ENCODE measurements around the gene LEMD2. TPM values are rescaled to one million over a fixed set of nuclear protein-coding genes. Genes with fewer than 3 reads are reported as not detected.

Gene LEMD2
- total and polyA plus RNA-seq, 9 of the 15 experiments (the other 6 are each of a cell fraction or from before 2014, with no cell fraction given), result 0.32 to 46.3 (median 30.8) TPM

DNA sequence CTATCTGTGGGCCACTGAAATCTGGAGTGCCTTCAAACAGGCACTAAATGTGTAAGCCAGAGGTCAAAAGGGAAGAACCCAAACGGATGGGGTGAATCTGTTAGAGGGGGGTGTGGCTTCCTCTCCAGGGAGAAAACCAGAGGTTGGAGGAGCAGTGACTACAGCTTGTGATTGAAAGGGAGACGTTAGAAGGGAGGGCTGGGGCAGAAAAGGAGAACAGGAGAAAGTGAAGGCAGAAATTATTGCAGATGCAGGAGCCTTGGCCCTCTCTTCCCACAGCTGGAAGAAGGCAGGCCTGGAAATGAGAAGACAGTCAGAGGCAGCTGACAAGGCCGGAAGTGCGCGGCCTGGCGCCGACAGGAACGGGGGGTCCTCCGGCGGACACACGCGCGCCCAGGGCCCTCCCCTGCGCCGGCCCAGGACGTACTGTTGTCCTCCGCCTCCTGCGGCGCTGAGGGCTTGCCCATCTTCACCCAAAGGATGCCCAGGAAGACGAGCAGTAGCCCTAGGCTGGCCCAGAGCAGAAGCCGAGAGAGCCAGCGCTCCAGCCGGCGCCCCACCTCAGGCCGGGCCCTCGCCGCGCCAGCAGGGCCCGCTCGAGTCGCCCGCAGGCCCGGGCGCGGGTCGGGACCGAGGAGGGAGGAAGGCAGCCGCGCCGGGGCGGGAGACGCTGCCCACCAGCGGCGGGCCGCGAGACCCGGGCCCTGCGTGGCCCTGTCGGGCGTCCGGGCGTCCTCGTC, 806 bp downstream of the LEMD2 start (continued):
- TF ChIP-seq, protein P1, sequence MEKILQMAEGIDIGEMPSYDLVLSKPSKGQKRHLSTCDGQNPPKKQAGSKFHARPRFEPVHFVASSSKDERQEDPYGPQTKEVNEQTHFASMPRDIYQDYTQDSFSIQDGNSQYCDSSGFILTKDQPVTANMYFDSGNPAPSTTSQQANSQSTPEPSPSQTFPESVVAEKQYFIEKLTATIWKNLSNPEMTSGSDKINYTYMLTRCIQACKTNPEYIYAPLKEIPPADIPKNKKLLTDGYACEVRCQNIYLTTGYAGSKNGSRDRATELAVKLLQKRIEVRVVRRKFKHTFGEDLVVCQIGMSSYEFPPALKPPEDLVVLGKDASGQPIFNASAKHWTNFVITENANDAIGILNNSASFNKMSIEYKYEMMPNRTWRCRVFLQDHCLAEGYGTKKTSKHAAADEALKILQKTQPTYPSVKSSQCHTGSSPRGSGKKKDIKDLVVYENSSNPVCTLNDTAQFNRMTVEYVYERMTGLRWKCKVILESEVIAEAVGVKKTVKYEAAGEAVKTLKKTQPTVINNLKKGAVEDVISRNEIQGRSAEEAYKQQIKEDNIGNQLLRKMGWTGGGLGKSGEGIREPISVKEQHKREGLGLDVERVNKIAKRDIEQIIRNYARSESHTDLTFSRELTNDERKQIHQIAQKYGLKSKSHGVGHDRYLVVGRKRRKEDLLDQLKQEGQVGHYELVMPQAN (IDR thresholded peaks at IDR 0.05; ENCODE audit: borderline replicate concordance), result peak; percentile 82
- TF ChIP-seq, protein P2, sequence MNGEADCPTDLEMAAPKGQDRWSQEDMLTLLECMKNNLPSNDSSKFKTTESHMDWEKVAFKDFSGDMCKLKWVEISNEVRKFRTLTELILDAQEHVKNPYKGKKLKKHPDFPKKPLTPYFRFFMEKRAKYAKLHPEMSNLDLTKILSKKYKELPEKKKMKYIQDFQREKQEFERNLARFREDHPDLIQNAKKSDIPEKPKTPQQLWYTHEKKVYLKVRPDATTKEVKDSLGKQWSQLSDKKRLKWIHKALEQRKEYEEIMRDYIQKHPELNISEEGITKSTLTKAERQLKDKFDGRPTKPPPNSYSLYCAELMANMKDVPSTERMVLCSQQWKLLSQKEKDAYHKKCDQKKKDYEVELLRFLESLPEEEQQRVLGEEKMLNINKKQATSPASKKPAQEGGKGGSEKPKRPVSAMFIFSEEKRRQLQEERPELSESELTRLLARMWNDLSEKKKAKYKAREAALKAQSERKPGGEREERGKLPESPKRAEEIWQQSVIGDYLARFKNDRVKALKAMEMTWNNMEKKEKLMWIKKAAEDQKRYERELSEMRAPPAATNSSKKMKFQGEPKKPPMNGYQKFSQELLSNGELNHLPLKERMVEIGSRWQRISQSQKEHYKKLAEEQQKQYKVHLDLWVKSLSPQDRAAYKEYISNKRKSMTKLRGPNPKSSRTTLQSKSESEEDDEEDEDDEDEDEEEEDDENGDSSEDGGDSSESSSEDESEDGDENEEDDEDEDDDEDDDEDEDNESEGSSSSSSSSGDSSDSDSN (IDR thresholded peaks at IDR 0.05; ENCODE audit: borderline replicate concordance in 1 of 2, low read depth in 2 of 2, low read length in 2 of 2), result peak in 1 of 2 experiments; percentile 56; a peak in 2 of 4 replicates
- TF ChIP-seq, protein P3, sequence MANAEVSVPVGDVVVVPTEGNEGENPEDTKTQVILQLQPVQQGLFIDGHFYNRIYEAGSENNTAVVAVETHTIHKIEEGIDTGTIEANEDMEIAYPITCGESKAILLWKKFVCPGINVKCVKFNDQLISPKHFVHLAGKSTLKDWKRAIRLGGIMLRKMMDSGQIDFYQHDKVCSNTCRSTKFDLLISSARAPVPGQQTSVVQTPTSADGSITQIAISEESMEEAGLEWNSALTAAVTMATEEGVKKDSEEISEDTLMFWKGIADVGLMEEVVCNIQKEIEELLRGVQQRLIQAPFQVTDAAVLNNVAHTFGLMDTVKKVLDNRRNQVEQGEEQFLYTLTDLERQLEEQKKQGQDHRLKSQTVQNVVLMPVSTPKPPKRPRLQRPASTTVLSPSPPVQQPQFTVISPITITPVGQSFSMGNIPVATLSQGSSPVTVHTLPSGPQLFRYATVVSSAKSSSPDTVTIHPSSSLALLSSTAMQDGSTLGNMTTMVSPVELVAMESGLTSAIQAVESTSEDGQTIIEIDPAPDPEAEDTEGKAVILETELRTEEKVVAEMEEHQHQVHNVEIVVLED (CRISPR knock-in tag; IDR thresholded peaks at IDR 0.05), result peak; percentile 40; the same call in 1 of the 2 replicates
- TF ChIP-seq, protein P4, sequence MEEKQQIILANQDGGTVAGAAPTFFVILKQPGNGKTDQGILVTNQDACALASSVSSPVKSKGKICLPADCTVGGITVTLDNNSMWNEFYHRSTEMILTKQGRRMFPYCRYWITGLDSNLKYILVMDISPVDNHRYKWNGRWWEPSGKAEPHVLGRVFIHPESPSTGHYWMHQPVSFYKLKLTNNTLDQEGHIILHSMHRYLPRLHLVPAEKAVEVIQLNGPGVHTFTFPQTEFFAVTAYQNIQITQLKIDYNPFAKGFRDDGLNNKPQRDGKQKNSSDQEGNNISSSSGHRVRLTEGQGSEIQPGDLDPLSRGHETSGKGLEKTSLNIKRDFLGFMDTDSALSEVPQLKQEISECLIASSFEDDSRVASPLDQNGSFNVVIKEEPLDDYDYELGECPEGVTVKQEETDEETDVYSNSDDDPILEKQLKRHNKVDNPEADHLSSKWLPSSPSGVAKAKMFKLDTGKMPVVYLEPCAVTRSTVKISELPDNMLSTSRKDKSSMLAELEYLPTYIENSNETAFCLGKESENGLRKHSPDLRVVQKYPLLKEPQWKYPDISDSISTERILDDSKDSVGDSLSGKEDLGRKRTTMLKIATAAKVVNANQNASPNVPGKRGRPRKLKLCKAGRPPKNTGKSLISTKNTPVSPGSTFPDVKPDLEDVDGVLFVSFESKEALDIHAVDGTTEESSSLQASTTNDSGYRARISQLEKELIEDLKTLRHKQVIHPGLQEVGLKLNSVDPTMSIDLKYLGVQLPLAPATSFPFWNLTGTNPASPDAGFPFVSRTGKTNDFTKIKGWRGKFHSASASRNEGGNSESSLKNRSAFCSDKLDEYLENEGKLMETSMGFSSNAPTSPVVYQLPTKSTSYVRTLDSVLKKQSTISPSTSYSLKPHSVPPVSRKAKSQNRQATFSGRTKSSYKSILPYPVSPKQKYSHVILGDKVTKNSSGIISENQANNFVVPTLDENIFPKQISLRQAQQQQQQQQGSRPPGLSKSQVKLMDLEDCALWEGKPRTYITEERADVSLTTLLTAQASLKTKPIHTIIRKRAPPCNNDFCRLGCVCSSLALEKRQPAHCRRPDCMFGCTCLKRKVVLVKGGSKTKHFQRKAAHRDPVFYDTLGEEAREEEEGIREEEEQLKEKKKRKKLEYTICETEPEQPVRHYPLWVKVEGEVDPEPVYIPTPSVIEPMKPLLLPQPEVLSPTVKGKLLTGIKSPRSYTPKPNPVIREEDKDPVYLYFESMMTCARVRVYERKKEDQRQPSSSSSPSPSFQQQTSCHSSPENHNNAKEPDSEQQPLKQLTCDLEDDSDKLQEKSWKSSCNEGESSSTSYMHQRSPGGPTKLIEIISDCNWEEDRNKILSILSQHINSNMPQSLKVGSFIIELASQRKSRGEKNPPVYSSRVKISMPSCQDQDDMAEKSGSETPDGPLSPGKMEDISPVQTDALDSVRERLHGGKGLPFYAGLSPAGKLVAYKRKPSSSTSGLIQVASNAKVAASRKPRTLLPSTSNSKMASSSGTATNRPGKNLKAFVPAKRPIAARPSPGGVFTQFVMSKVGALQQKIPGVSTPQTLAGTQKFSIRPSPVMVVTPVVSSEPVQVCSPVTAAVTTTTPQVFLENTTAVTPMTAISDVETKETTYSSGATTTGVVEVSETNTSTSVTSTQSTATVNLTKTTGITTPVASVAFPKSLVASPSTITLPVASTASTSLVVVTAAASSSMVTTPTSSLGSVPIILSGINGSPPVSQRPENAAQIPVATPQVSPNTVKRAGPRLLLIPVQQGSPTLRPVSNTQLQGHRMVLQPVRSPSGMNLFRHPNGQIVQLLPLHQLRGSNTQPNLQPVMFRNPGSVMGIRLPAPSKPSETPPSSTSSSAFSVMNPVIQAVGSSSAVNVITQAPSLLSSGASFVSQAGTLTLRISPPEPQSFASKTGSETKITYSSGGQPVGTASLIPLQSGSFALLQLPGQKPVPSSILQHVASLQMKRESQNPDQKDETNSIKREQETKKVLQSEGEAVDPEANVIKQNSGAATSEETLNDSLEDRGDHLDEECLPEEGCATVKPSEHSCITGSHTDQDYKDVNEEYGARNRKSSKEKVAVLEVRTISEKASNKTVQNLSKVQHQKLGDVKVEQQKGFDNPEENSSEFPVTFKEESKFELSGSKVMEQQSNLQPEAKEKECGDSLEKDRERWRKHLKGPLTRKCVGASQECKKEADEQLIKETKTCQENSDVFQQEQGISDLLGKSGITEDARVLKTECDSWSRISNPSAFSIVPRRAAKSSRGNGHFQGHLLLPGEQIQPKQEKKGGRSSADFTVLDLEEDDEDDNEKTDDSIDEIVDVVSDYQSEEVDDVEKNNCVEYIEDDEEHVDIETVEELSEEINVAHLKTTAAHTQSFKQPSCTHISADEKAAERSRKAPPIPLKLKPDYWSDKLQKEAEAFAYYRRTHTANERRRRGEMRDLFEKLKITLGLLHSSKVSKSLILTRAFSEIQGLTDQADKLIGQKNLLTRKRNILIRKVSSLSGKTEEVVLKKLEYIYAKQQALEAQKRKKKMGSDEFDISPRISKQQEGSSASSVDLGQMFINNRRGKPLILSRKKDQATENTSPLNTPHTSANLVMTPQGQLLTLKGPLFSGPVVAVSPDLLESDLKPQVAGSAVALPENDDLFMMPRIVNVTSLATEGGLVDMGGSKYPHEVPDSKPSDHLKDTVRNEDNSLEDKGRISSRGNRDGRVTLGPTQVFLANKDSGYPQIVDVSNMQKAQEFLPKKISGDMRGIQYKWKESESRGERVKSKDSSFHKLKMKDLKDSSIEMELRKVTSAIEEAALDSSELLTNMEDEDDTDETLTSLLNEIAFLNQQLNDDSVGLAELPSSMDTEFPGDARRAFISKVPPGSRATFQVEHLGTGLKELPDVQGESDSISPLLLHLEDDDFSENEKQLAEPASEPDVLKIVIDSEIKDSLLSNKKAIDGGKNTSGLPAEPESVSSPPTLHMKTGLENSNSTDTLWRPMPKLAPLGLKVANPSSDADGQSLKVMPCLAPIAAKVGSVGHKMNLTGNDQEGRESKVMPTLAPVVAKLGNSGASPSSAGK (IDR thresholded peaks at IDR 0.05), result no peak
- peak; percentile 67 for TF ChIP-seq ETV1 (tag; conservative IDR thresholded peaks at IDR 0.05; ENCODE audit: low read depth)

Data from K562 (cell line).